GM06990 (cell line): Measurements from ENCODE around the gene PCBP3.

ENCODE experiments used
- DNase-seq: peaks from one replicate; pipeline ENCODE4 v3.0.0-alpha.2; 2011; ENCODE audit not compliant: insufficient read length; ENCODE audit errors: extremely low read depth
- H3K27me3 ChIP-seq: replicated peaks from 2 replicates; pipeline ENCODE4 v1.6.0; 2011; ENCODE audit warnings: low read length; ENCODE audit not compliant: control insufficient read depth, insufficient read depth
- H3K36me3 ChIP-seq: 2 replicates; pipeline ENCODE4 v1.5.1; 2011; ENCODE audit warnings: low read length; ENCODE audit not compliant: control insufficient read depth, insufficient read depth
- H3K4me3 ChIP-seq: replicated peaks from 2 replicates; pipeline ENCODE4 v1.5.1; 2011; ENCODE audit warnings: low read depth, mild to moderate bottlenecking, control low read depth, low read length
- TF ChIP-seq, protein P1 (sequence below): IDR thresholded peaks from 2 replicates; pipeline ENCODE4 v1.5.1; 2011; ENCODE audit warnings: low read length, control low read depth, mild to moderate bottlenecking, inconsistent platforms; ENCODE audit not compliant: insufficient read depth, poor library complexity, severe bottlenecking

PCBP3 gene

DNA sequence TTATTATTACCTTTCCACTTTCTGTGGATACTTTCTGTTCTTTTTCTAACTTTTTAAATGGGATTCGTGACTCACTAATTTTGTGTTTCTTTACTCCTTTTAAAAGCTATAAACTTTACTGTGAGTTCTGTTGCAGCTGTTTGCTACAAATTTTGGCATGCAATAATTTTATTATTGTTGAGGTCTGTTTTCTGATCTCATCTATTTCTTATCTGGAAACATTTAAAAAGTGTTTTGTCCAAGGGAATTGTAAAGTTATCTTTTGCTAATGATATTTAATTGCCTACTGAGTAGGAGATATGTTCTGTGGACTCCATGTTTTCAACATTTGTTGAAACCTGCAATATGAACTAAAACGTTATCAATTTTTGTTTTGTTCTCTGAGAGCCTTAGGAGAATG is 199.9 kb downstream of the PCBP3 start:
- Histone ChIP-seq H3K4me3 (no peak overlapping the region), H3K36me3 (no peaks in the 10 kb centered on the region), H3K27me3 (no peaks in the 10 kb centered on the region; the same call in 1 of the 2 replicates)
- no peak for DNase-seq
- TF ChIP-seq, protein P1, sequence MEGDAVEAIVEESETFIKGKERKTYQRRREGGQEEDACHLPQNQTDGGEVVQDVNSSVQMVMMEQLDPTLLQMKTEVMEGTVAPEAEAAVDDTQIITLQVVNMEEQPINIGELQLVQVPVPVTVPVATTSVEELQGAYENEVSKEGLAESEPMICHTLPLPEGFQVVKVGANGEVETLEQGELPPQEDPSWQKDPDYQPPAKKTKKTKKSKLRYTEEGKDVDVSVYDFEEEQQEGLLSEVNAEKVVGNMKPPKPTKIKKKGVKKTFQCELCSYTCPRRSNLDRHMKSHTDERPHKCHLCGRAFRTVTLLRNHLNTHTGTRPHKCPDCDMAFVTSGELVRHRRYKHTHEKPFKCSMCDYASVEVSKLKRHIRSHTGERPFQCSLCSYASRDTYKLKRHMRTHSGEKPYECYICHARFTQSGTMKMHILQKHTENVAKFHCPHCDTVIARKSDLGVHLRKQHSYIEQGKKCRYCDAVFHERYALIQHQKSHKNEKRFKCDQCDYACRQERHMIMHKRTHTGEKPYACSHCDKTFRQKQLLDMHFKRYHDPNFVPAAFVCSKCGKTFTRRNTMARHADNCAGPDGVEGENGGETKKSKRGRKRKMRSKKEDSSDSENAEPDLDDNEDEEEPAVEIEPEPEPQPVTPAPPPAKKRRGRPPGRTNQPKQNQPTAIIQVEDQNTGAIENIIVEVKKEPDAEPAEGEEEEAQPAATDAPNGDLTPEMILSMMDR, result no peak

GRCh38 chr21:45844181-45844580 is 200.7 kb downstream of the PCBP3 start:
- Histone ChIP-seq H3K36me3 (no peaks in the 10 kb centered on the region), H3K4me3 (no peak overlapping the region), H3K27me3 (no peaks in the 10 kb centered on the region; the same call in 1 of the 2 replicates)
- DNase-seq, result no peak
- TF ChIP-seq, protein P1, result no peak

DNA sequence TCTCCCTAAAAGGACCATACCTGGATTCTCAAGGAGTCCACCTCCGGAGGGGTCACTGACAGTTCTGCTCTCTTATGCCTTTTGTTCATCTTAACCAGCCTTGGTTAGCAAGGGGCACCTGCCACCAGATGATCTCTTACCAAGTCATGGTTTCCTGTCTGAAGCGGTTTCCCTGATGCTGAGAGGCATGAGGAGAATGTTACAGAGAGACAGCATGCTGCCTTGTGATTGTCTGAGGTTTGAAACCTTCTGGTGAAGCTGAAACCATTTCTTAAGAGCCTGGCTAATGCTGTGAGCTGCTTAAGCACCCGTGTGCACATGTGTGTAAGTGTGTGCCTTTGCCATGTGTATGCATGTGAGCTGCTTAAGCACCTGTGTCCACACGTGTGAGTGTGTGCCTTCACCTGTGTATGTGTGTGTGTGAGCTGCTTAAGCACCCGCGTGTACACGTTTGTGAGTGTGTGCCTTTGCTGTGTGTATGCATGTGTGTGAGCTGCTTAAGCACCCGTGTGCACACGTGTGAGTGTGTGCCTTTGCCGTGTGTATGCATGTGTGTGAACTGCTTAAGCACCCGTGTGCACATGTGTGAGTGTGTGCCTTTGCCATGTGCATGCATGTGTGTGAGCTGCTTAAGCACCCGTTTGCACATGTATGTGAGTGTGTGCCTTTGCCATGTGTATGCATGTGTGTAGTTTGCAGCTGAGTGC is 201.7 kb downstream of the PCBP3 start:
- TF ChIP-seq, protein P1, result no peak
- DNase-seq, result no peak
- no peak overlapping the region for H3K4me3 ChIP-seq
- H3K27me3 ChIP-seq, result no peaks in the 10 kb centered on the region; the same call in 1 of the 2 replicates
- H3K36me3 ChIP-seq, result no peaks in the 10 kb centered on the region

GRCh38 chr21:45845770-45846090 is 202.2 kb downstream of the PCBP3 start:
- Histone ChIP-seq H3K36me3 (no peaks in the 10 kb centered on the region), H3K27me3 (no peaks in the 10 kb centered on the region; the same call in 1 of the 2 replicates), H3K4me3 (no peak overlapping the region)
- TF ChIP-seq, protein P1, result no peak
- DNase-seq, result no peak

- TF ChIP-seq, protein P1, result no peak
- Histone ChIP-seq H3K4me3 (no peak overlapping the region), H3K27me3 (no peaks in the 10 kb centered on the region; the same call in 1 of the 2 replicates), H3K36me3 (no peaks in the 10 kb centered on the region)
- no peak for DNase-seq
Measured at GRCh38 chr21:45846373-45847160, 203.0 kb downstream of the PCBP3 start.
